Karpas-422 (cell line): Measurements from ENCODE around the gene ZBTB11. TPM values are rescaled to one million over a fixed set of nuclear protein-coding genes. Genes with fewer than 3 reads are reported as not detected.
"Not testable (repeated sequence)": the region's sequence is repeated elsewhere in the genome, so short reads cannot be mapped to it uniquely, and the experiment has no call there.

Experiments
- DNase-seq: peaks from one replicate; pipeline ENCODE4 v3.0.0-alpha.2; 2015
- H2AFZ ChIP-seq: fragments of 200-600 bp; sonication (generic); 2 replicates; pipeline ENCODE4 v1.6.1; 2014; ENCODE audit warnings: antibody characterized with exemption, low read length, mixed read lengths
- H3K27ac ChIP-seq: fragments of 200-600 bp; sonication (generic); 2 replicates; pipeline ENCODE4 v1.5.1; 2014; ENCODE audit warnings: mild to moderate bottlenecking, low read length, moderate library complexity
- H3K27me3 ChIP-seq: fragments of 200-600 bp; sonication (generic); 2 replicates; pipeline ENCODE4 v1.6.1; 2014; ENCODE audit warnings: low read length, mixed read lengths
- H3K36me3 ChIP-seq: fragments of 200-600 bp; sonication (generic); 2 replicates; pipeline ENCODE4 v1.6.1; 2014; ENCODE audit warnings: low read length, mixed read lengths; ENCODE audit not compliant: insufficient read depth
- H3K4me1 ChIP-seq: fragments of 200-600 bp; sonication (generic); 2 replicates; pipeline ENCODE4 v1.6.1; 2014; ENCODE audit warnings: mild to moderate bottlenecking, low read length, mixed read lengths
- H3K4me2 ChIP-seq: fragments of 200-600 bp; sonication (generic); 2 replicates; pipeline ENCODE4 v1.6.1; 2014; ENCODE audit warnings: low read length, low read depth, mild to moderate bottlenecking; ENCODE audit not compliant: poor library complexity, severe bottlenecking
- H3K4me3 ChIP-seq: fragments of 200-600 bp; sonication (generic); 2 replicates; pipeline ENCODE4 v1.5.1; 2014; ENCODE audit warnings: mild to moderate bottlenecking, antibody characterized with exemption, low read length, mixed read lengths
- H3K79me2 ChIP-seq: fragments of 200-600 bp; sonication (generic); 2 replicates; pipeline ENCODE4 v1.6.1; 2014; ENCODE audit warnings: mild to moderate bottlenecking, low read length, mixed read lengths
- H3K9ac ChIP-seq: fragments of 200-600 bp; sonication (generic); 2 replicates; pipeline ENCODE4 v1.6.0; 2014; ENCODE audit warnings: low read length
- H3K9me2 ChIP-seq: fragments of 200-600 bp; sonication (generic), shearing (Covaris generic); replicated peaks from 2 replicates; pipeline ENCODE4 v1.6.0; 2014; ENCODE audit warnings: mild to moderate bottlenecking, low read length, moderate library complexity; ENCODE audit not compliant: insufficient read depth
- H3K9me3 ChIP-seq: fragments of 300-700, 200-600 bp; sonication (generic); 2 replicates; pipeline ENCODE4 v1.6.1; 2014; ENCODE audit warnings: low read length, mixed read lengths
- H4K20me1 ChIP-seq: fragments of 200-600 bp; sonication (generic); 2 replicates; pipeline ENCODE4 v1.6.1; 2014; ENCODE audit warnings: mild to moderate bottlenecking, antibody characterized with exemption, low read length, low read depth; ENCODE audit not compliant: insufficient read depth
- total RNA-seq: library from RNA; depleted of rRNA; stranded (reverse); fragments of >200 nt; shearing (Covaris generic); gene quantifications from 2 replicates; pipeline ENCODE4 v1.2.3, GENCODE V29; 2014; ENCODE audit warnings: low replicate concordance

ZBTB11 gene
- total RNA-seq, 1 experiment from 2014 or later: 28.9 TPM

DNA sequence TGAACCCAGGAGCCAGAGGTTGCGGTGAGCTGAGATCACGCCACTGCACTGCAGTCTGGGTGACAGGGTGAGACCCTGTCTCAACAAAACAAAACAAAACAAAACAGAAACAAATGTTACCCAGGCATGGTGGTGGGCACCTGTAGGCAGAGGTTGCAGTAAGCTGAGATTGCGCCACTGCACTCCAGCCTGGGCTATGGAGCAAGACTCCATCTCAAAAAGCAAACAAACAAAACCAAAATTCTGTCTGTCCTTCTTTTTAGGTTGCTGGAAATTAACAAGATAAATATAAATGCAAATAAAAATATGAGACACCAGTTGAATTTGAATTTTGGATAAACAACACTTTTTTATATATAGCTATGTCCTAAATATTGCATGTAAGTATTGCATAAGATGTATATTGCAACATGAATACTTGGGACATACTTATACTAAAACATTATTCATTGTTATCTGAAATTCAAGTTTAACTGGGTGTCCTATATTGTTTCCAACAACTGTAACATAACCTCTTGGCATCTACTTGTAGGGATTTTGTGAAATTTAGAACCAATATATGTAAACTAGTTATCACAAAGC, 42.8 kb upstream of the ZBTB11 start:
- Histone ChIP-seq H3K36me3 (no peaks in the 10 kb centered on the region), H3K4me1 (peaks cover 13% of the 10 kb centered on the region), H3K9me2 (no peaks in the 10 kb centered on the region), H3K27ac (no peak overlapping the region), H3K9ac (no peak overlapping the region), H3K27me3 (no peaks in the 10 kb centered on the region), H4K20me1 (no peaks in the 10 kb centered on the region), H3K79me2 (no peaks in the 10 kb centered on the region), H3K4me2 (no peak overlapping the region), H3K9me3 (no peaks in the 10 kb centered on the region), H3K4me3 (no peak overlapping the region), H2AFZ (no peak overlapping the region)
- DNase-seq: peak; percentile 21

DNA sequence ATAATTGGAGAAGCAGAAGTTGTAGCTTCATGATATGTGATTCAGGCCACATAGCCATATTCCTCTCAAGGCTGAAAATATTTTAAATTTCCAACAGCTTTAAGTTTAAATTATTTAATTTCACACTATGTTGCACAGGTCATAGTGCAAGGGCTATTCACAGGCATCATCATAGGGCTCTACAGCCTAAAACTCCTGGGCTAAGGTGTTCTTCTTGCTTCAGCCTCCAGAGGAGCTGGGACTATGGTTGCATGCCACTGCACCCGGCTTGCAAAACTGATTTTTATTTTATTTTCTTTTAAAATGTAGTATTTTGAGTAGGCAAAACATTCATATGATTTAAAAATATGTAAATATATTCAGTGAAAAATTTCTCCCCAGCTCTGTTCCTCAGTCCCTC, 41.5 kb upstream of the ZBTB11 start:
- no peaks in the 10 kb centered on the region for H3K27me3 ChIP-seq
- no peaks in the 10 kb centered on the region for H3K9me3 ChIP-seq
- H3K36me3 ChIP-seq: no peaks in the 10 kb centered on the region
- no peak overlapping the region for H3K4me3 ChIP-seq
- H3K27ac ChIP-seq: no peak overlapping the region
- H3K9me2 ChIP-seq: no peaks in the 10 kb centered on the region
- H3K4me2 ChIP-seq: no peak overlapping the region
- H4K20me1 ChIP-seq: no peaks in the 10 kb centered on the region
- no peak overlapping the region for H2AFZ ChIP-seq
- H3K9ac ChIP-seq: no peak overlapping the region
- H3K79me2 ChIP-seq: no peaks in the 10 kb centered on the region
- no peak for DNase-seq
- H3K4me1 ChIP-seq: peaks cover 8% of the 10 kb centered on the region

DNA sequence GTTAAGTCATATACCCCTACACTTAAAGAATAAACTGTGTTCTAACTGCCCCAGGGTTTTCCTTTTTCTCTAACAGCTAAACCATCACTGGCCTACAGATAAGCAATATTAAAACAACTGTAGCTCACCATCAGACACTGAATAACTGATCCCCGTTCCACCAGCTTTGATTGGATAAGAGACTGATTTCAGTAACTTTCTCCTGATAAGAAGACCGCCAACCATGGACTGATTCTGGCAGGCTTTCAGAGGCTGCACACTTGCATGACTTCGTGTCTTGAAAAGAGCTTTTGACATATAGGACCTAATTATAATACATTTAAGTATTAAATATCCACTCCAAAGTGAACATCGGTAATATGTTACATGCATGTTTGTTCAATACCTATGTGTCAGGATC, 32.2 kb upstream of the ZBTB11 start:
- no peak overlapping the region for H3K27ac ChIP-seq
- H3K9me3 ChIP-seq: no peaks in the 10 kb centered on the region
- H3K4me3 ChIP-seq: no peak overlapping the region
- H3K79me2 ChIP-seq: no peaks in the 10 kb centered on the region
- no peak overlapping the region for H3K4me2 ChIP-seq
- peak; percentile 37 for DNase-seq
- H3K36me3 ChIP-seq: no peaks in the 10 kb centered on the region
- no peak overlapping the region for H3K9ac ChIP-seq
- H3K27me3 ChIP-seq: no peaks in the 10 kb centered on the region
- H3K4me1 ChIP-seq: peaks cover 10% of the 10 kb centered on the region
- no peaks in the 10 kb centered on the region for H4K20me1 ChIP-seq
- H3K9me2 ChIP-seq: no peaks in the 10 kb centered on the region
- H2AFZ ChIP-seq: no peak overlapping the region

DNA sequence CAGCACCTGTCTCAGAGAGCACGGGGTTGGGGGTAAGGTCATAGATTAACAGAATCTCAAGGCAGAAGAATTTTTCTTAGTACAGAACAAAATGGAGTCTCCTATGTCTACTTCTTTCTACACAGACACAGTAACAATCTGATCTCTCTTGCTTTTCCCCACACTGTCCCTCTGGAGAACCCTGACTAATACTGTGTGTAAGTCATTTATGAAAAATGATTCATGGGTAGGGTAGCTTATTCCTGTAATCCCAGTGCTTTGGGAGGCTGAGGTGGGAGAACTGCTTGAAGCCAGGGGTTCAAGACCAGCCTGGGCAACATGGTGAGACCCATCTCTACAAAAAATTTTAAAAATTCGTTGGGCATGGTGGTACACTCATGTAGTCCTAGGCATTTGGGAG, 27.7 kb upstream of the ZBTB11 start:
- not testable (repeated sequence) for H3K9ac ChIP-seq, H3K9me2 ChIP-seq, H3K4me1 ChIP-seq, H4K20me1 ChIP-seq, H3K9me3 ChIP-seq, H3K79me2 ChIP-seq, H2AFZ ChIP-seq, H3K4me2 ChIP-seq, H3K27me3 ChIP-seq, H3K27ac ChIP-seq, H3K36me3 ChIP-seq, H3K4me3 ChIP-seq
- peak; percentile 15 for DNase-seq

DNA sequence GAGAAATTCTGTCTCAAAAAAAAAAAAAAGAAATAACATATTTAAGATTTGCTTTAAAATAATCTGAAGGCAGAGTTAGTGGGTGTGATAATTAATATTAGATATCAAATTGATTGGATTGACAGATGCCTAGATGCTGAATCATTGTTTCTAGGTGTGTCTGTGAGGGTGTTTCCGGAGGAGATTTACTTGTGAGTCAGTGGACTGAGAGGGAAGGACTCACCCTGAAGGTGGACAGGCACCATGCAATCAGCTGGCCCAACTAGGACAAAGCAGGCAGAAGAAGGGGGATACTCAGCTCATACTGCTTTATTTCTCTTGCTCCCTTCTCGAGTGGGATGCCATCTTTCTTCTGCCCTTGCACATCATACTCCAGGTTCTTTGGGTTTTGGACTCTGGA, 26.2 kb upstream of the ZBTB11 start:
- Histone ChIP-seq H3K36me3 (no peaks in the 10 kb centered on the region), H3K4me2 (no peak overlapping the region), H2AFZ (no peak overlapping the region), H3K9ac (no peak overlapping the region), H3K79me2 (no peaks in the 10 kb centered on the region), H3K27ac (no peak overlapping the region), H3K27me3 (no peaks in the 10 kb centered on the region), H3K4me1 (peaks cover 3% of the 10 kb centered on the region; the same call in 1 of the 2 replicates), H3K4me3 (no peak overlapping the region), H4K20me1 (no peaks in the 10 kb centered on the region), H3K9me2 (no peaks in the 10 kb centered on the region), H3K9me3 (no peaks in the 10 kb centered on the region)
- DNase-seq: peak; percentile 29

DNA sequence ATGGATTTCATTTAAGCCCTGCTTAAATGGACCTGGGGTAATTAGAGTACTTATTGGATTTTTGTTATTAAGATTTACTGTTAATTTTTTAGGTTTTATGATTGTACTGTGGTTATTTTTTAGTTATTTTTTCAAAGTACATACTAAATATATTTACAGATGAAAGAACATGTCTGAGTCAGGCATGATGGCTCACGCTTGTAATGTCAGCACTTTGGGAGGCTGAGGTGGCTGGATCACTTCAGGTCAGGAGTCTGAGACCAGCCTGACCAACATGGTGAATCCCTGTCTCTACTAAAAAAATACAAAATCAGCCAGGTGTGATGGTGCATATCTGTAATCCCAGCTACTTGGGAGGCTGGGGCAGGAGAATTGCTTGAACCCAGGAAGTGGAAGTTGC, 25.8 kb upstream of the ZBTB11 start:
- H3K27me3 ChIP-seq: no peaks in the 10 kb centered on the region
- no peak for DNase-seq
- no peaks in the 10 kb centered on the region for H4K20me1 ChIP-seq
- peaks cover 3% of the 10 kb centered on the region; the same call in 1 of the 2 replicates for H3K4me1 ChIP-seq
- no peaks in the 10 kb centered on the region for H3K36me3 ChIP-seq
- no peak overlapping the region for H3K27ac ChIP-seq
- no peak overlapping the region for H3K4me2 ChIP-seq
- H3K9ac ChIP-seq: no peak overlapping the region
- H3K4me3 ChIP-seq: no peak overlapping the region
- no peaks in the 10 kb centered on the region for H3K9me2 ChIP-seq
- no peaks in the 10 kb centered on the region for H3K79me2 ChIP-seq
- H3K9me3 ChIP-seq: no peaks in the 10 kb centered on the region
- no peak overlapping the region for H2AFZ ChIP-seq

DNA sequence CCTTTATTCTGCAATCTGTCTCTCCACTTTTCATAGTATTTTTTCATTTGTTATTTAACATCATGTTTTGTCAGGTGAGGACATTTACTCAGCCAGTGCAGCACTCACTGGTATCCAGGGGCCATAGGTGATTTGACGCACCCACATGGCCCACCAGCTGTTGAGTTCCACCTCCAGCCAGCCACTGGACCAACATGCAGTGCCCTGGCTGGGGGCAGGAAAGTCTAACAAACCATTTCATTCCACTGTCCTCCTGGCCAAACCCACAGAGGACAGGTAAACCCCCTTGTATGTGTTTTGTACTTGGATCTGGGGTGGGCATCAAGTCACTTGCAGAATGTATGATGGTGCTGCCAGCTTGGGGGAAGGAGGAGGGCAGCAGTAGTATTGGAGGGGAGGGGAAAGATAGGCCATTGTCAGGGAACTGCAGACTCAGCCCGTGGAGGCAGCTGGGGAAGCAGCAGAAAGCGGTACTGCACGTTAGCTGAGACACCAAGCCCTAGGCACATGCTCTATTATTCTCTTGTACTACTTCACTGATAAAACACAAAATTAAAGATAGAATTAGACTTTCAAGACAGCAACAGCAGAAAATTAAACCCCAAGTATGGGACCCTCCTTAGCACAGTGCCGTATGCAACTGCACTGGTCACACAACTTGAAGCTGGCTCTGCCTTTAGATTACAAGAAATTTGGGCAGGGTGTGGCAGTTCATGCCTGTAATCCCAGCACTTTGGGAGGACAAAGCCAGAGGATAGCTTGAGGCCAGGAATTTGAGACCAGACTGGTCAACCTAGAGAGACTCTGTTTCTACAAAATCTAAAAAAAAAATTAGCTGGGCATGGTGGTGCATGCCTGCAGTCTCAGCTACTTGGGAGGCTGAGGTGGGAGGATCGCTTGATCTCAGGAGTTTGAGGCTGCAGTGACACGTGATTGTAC, 25.0 kb upstream of the ZBTB11 start:
- peaks cover 3% of the 10 kb centered on the region; the same call in 1 of the 2 replicates for H3K4me1 ChIP-seq
- H4K20me1 ChIP-seq: no peaks in the 10 kb centered on the region
- no peaks in the 10 kb centered on the region for H3K27me3 ChIP-seq
- no peak overlapping the region for H2AFZ ChIP-seq
- no peak overlapping the region for H3K27ac ChIP-seq
- no peaks in the 10 kb centered on the region for H3K79me2 ChIP-seq
- H3K4me2 ChIP-seq: no peak overlapping the region
- DNase-seq: peak; percentile 19
- H3K9me3 ChIP-seq: no peaks in the 10 kb centered on the region
- H3K4me3 ChIP-seq: no peak overlapping the region
- no peaks in the 10 kb centered on the region for H3K9me2 ChIP-seq
- H3K36me3 ChIP-seq: no peaks in the 10 kb centered on the region
- no peak overlapping the region for H3K9ac ChIP-seq

DNA sequence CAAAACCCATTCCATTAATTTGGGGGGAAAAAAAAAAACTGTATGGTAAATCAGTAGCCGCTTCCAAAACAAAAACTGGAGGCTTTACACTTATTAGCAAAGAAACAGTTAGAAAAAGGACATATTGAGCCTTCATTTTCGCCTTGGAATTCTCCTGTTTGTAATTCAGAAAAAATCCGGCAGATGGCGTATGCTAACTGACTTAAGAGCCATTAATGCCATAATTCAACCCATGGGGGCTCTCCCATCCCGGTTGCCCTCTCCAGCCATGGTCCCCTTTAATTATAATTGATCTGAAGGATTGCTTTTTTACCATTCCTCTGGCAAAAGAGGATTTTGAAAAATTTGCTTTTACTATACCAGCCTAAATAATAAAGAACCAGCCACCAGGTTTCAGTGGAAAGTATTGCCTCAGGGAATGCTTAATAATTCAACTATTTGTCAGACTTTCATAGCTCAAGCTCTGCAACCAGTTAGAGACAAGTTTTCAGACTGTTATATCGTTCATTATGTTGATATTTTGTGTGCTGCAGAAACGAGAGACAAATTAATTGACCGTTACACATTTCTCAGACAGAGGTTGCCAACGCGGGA, 18.9 kb upstream of the ZBTB11 start:
- no peak overlapping the region for H3K4me3 ChIP-seq
- no peaks in the 10 kb centered on the region for H3K9me3 ChIP-seq
- H3K79me2 ChIP-seq: no peaks in the 10 kb centered on the region
- H3K9me2 ChIP-seq: no peaks in the 10 kb centered on the region
- no peaks in the 10 kb centered on the region for H3K36me3 ChIP-seq
- H2AFZ ChIP-seq: no peak overlapping the region
- no peak overlapping the region for H3K9ac ChIP-seq
- peaks cover 17% of the 10 kb centered on the region for H3K4me1 ChIP-seq
- no peaks in the 10 kb centered on the region for H3K27me3 ChIP-seq
- no peaks in the 10 kb centered on the region for H4K20me1 ChIP-seq
- DNase-seq: peak; percentile 91
- H3K27ac ChIP-seq: no peak overlapping the region
- H3K4me2 ChIP-seq: no peak overlapping the region
